ENCODE results near the gene NEURL1B.

NEURL1B gene

DNA sequence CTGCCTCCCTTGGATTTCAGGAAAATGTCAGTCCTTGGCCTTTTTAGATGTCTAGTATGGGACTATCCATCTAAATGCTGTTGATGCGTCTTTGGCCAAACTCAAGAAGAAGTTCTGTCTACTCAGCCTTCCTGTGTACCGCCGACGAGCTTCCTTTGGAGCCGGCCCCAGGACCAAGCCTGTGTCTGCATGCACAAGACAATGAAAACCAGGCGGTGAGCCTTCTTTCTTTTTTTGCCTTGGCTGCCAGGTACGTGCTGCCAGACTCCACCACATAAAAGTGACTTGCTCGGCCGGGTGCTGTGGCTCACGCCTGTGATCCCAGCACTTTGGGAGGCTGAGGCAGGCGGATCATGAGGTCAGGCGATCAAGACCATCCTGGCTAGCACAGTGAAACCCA, 6.0 kb upstream of the NEURL1B start:
- Histone ChIP-seq H3K4me3 (ENCODE audit: insufficient read depth in 1 of 2, low read depth in 1 of 2, low read length in 2 of 2) (no peak overlapping the region), H3K4me2 (ENCODE audit: low read length, poor library complexity, severe bottlenecking) (no peak overlapping the region), H3K79me1 (replicated peaks; ENCODE audit: low read length, poor library complexity, severe bottlenecking) (no peaks in the 10 kb centered on the region), H2AK5ac (ENCODE audit: low read length, severe bottlenecking) (no peak overlapping the region), H3K14ac (ENCODE audit: low read length in 2 of 2) (no peak overlapping the region), H2AFZ (ENCODE audit: low read depth, low read length) (no peak overlapping the region), H3K27me3 (ENCODE audit: control insufficient read depth in 1 of 2, insufficient read depth in 1 of 2, low read length in 2 of 2) (peaks cover 65 to 85% of the 10 kb centered on the region in 2 experiments), H2BK120ac (ENCODE audit: low read depth, low read length) (no peak overlapping the region), H2BK5ac (ENCODE audit: low read depth, low read length, poor library complexity, severe bottlenecking) (no peak overlapping the region), H3K27ac (ENCODE audit: low read length, poor library complexity, severe bottlenecking) (no peak overlapping the region), H3K4me1 (ENCODE audit: control insufficient read depth, insufficient read depth, low read depth, low read length) (peaks cover 4% of the 10 kb centered on the region), H3K18ac (ENCODE audit: low read depth in 1 of 2, low read length in 2 of 2) (no peak overlapping the region), H3K4ac (ENCODE audit: low read depth in 1 of 2, low read length in 2 of 2) (no peak overlapping the region), H3K9me3 (ENCODE audit: control insufficient read depth, low read length) (no peaks in the 10 kb centered on the region), H2BK12ac (ENCODE audit: low read length in 2 of 2) (no peak overlapping the region), H4K91ac (ENCODE audit: low read length) (no peak overlapping the region), H3K9ac (ENCODE audit: low read length) (no peak overlapping the region), H4K8ac (ENCODE audit: low read length) (no peak overlapping the region), H2BK15ac (ENCODE audit: low read depth, poor library complexity, severe bottlenecking) (no peak overlapping the region), H3K36me3 (ENCODE audit: control insufficient read depth in 1 of 2, insufficient read depth in 2 of 2, low read depth in 1 of 2, low read length in 2 of 2) (no peaks in the 10 kb centered on the region), H3K23ac (ENCODE audit: low read length in 2 of 2) (no peak overlapping the region)
- 94% methylated on average over 12 of the region's 12 CpGs for WGBS
- no peak for DNase-seq

DNA sequence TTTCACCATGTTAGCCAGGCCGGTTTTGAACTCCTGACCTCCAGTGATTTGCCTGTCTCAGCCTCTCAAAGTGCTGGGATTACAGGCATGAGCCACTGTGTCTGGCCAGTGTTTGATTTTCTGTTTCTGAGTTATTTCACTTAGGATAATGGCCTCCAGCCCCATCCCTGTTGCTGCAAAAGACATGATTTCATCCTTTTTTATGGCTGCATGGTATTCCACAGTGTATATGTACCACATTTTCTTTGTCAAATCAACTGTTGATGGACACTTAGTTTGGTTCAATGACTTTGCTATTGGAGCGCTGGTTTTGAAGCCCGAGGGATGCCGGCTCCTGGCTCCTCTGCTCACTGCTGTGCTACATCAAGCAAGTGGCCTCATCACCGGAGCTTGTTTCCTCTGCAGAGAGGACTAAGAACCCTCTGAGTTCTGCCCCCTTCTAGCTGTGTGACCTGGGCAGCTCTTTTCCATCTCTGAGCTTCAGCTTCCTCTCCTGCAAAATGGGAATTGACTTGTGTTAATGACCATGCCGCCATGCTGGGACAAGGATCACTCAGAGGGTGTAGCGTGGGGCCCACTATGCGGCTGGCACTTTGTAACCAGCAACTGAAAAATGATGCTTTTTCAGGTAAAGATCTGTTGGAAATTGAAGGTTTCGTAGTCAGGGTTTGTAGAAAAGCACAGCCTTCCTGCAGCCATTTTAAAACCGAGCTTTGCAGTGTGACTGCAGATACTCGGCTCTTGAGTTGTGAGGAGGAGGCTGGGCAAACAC, 4.6 kb upstream of the NEURL1B start:
- H3K4me3 ChIP-seq (ENCODE audit: insufficient read depth in 1 of 2, low read depth in 1 of 2, low read length in 2 of 2): no peak overlapping the region
- H3K9me3 ChIP-seq (ENCODE audit: control insufficient read depth, low read length): no peaks in the 10 kb centered on the region
- no peak overlapping the region for H3K14ac ChIP-seq (ENCODE audit: low read length in 2 of 2)
- H3K18ac ChIP-seq (ENCODE audit: low read depth in 1 of 2, low read length in 2 of 2): no peak overlapping the region
- H4K91ac ChIP-seq (ENCODE audit: low read length): no peak overlapping the region
- no peak overlapping the region for H3K23ac ChIP-seq (ENCODE audit: low read length in 2 of 2)
- no peak overlapping the region for H2BK120ac ChIP-seq (ENCODE audit: low read depth, low read length)
- H3K79me1 ChIP-seq (replicated peaks; ENCODE audit: low read length, poor library complexity, severe bottlenecking): no peaks in the 10 kb centered on the region
- 98% methylated on average over 11 of the region's 11 CpGs for WGBS
- no peak overlapping the region for H2AFZ ChIP-seq (ENCODE audit: low read depth, low read length)
- peaks cover 61 to 74% of the 10 kb centered on the region in 2 experiments for H3K27me3 ChIP-seq (ENCODE audit: control insufficient read depth in 1 of 2, insufficient read depth in 1 of 2, low read length in 2 of 2)
- no peak overlapping the region for H3K27ac ChIP-seq (ENCODE audit: low read length, poor library complexity, severe bottlenecking)
- H3K36me3 ChIP-seq (ENCODE audit: control insufficient read depth in 1 of 2, insufficient read depth in 2 of 2, low read depth in 1 of 2, low read length in 2 of 2): no peaks in the 10 kb centered on the region
- peaks cover 5% of the 10 kb centered on the region for H3K4me1 ChIP-seq (ENCODE audit: control insufficient read depth, insufficient read depth, low read depth, low read length)
- H4K8ac ChIP-seq (ENCODE audit: low read length): no peak overlapping the region
- H3K4me2 ChIP-seq (ENCODE audit: low read length, poor library complexity, severe bottlenecking): no peak overlapping the region
- H2AK5ac ChIP-seq (ENCODE audit: low read length, severe bottlenecking): no peak overlapping the region
- no peak for DNase-seq
- H2BK15ac ChIP-seq (ENCODE audit: low read depth, poor library complexity, severe bottlenecking): no peak overlapping the region
- no peak overlapping the region for H2BK5ac ChIP-seq (ENCODE audit: low read depth, low read length, poor library complexity, severe bottlenecking)
- H3K4ac ChIP-seq (ENCODE audit: low read depth in 1 of 2, low read length in 2 of 2): no peak overlapping the region
- no peak overlapping the region for H3K9ac ChIP-seq (ENCODE audit: low read length)
- no peak overlapping the region for H2BK12ac ChIP-seq (ENCODE audit: low read length in 2 of 2)

DNA sequence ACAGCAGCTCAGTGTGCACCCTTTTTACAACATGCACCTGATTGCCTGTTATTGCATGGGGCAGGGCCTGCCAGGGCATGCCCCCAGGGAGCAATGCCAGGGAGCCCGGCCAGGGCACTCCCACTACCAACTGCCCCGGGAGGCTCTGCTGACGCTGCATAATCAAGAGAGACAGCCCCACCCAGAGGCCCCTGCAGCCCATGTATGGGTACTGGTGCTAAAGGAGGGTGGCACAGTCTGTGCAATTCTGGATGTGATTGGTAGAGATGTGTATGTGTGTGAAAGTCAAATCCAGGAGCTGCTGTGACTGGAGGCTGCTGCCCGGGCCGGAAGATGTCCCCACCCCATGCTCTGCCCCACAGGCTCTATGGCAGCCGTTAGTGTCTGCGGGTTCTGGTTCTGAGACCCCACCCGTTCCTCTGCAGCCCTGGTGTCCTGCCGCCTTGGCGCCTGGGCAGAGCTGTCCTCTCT, 3.9 kb upstream of the NEURL1B start:
- H2BK12ac ChIP-seq (ENCODE audit: low read length in 2 of 2): no peak overlapping the region
- no peaks in the 10 kb centered on the region for H3K9me3 ChIP-seq (ENCODE audit: control insufficient read depth, low read length)
- no peak overlapping the region for H3K9ac ChIP-seq (ENCODE audit: low read length)
- H4K8ac ChIP-seq (ENCODE audit: low read length): no peak overlapping the region
- H2AFZ ChIP-seq (ENCODE audit: low read depth, low read length): no peak overlapping the region
- H2BK15ac ChIP-seq (ENCODE audit: low read depth, poor library complexity, severe bottlenecking): no peak overlapping the region
- DNase-seq: no peak
- peaks cover 7% of the 10 kb centered on the region for H3K4me1 ChIP-seq (ENCODE audit: control insufficient read depth, insufficient read depth, low read depth, low read length)
- H3K79me1 ChIP-seq (replicated peaks; ENCODE audit: low read length, poor library complexity, severe bottlenecking): no peaks in the 10 kb centered on the region
- H2BK5ac ChIP-seq (ENCODE audit: low read depth, low read length, poor library complexity, severe bottlenecking): no peak overlapping the region
- H3K14ac ChIP-seq (ENCODE audit: low read length in 2 of 2): no peak overlapping the region
- H4K91ac ChIP-seq (ENCODE audit: low read length): no peak overlapping the region
- 86% methylated on average over 10 of the region's 10 CpGs for WGBS
- H3K27ac ChIP-seq (ENCODE audit: low read length, poor library complexity, severe bottlenecking): no peak overlapping the region
- H3K27me3 ChIP-seq (ENCODE audit: control insufficient read depth in 1 of 2, insufficient read depth in 1 of 2, low read length in 2 of 2): peaks cover 65 to 73% of the 10 kb centered on the region in 2 experiments
- no peak overlapping the region for H2AK5ac ChIP-seq (ENCODE audit: low read length, severe bottlenecking)
- no peak overlapping the region for H3K4ac ChIP-seq (ENCODE audit: low read depth in 1 of 2, low read length in 2 of 2)
- H3K18ac ChIP-seq (ENCODE audit: low read depth in 1 of 2, low read length in 2 of 2): no peak overlapping the region
- no peak overlapping the region for H3K4me3 ChIP-seq (ENCODE audit: insufficient read depth in 1 of 2, low read depth in 1 of 2, low read length in 2 of 2)
- no peak overlapping the region for H2BK120ac ChIP-seq (ENCODE audit: low read depth, low read length)
- H3K23ac ChIP-seq (ENCODE audit: low read length in 2 of 2): no peak overlapping the region
- no peaks in the 10 kb centered on the region for H3K36me3 ChIP-seq (ENCODE audit: control insufficient read depth in 1 of 2, insufficient read depth in 2 of 2, low read depth in 1 of 2, low read length in 2 of 2)
- H3K4me2 ChIP-seq (ENCODE audit: low read length, poor library complexity, severe bottlenecking): no peak overlapping the region

DNA sequence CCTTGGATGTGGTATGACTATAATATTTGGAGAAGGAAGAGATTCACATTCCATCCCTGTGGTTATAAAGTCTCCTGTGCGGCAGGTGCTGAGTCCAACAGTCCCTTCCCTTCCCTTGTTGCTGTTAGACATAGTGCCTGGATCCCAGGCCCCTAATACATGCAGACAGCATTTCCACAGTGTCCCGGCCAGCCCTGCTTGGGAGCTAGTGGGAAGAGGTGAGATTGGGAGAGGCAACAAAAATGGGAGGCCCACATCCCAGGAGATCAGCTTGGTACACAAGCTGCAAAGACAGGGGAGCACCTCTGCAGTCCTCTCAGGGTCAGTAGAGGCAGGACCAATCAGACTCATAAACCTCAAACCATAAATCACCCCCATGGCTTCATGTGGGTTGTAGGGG, 3.3 kb upstream of the NEURL1B start:
- no peak overlapping the region for H4K8ac ChIP-seq (ENCODE audit: low read length)

More for the DNA sequence above, 3.3 kb upstream of the NEURL1B start:
- no peak overlapping the region for H3K27ac ChIP-seq (ENCODE audit: low read length, poor library complexity, severe bottlenecking)
- H3K18ac ChIP-seq (ENCODE audit: low read depth in 1 of 2, low read length in 2 of 2): no peak overlapping the region
- no peak overlapping the region for H2AK5ac ChIP-seq (ENCODE audit: low read length, severe bottlenecking)
- H3K4ac ChIP-seq (ENCODE audit: low read depth in 1 of 2, low read length in 2 of 2): no peak overlapping the region
- no peak overlapping the region for H3K4me2 ChIP-seq (ENCODE audit: low read length, poor library complexity, severe bottlenecking)
- H2BK5ac ChIP-seq (ENCODE audit: low read depth, low read length, poor library complexity, severe bottlenecking): no peak overlapping the region
- H3K9me3 ChIP-seq (ENCODE audit: control insufficient read depth, low read length): no peaks in the 10 kb centered on the region
- DNase-seq: no peak
- H3K79me1 ChIP-seq (replicated peaks; ENCODE audit: low read length, poor library complexity, severe bottlenecking): no peaks in the 10 kb centered on the region
- H2BK15ac ChIP-seq (ENCODE audit: low read depth, poor library complexity, severe bottlenecking): no peak overlapping the region
- 80% methylated on average over 2 of the region's 2 CpGs for WGBS
- no peak overlapping the region for H3K4me3 ChIP-seq (ENCODE audit: insufficient read depth in 1 of 2, low read depth in 1 of 2, low read length in 2 of 2)
- H3K27me3 ChIP-seq (ENCODE audit: control insufficient read depth in 1 of 2, insufficient read depth in 1 of 2, low read length in 2 of 2): peaks cover 65 to 68% of the 10 kb centered on the region in 2 experiments
- H3K9ac ChIP-seq (ENCODE audit: low read length): no peak overlapping the region
- no peak overlapping the region for H3K14ac ChIP-seq (ENCODE audit: low read length in 2 of 2)
- H3K4me1 ChIP-seq (ENCODE audit: control insufficient read depth, insufficient read depth, low read depth, low read length): peaks cover 7% of the 10 kb centered on the region
- no peak overlapping the region for H2BK12ac ChIP-seq (ENCODE audit: low read length in 2 of 2)
- no peak overlapping the region for H2BK120ac ChIP-seq (ENCODE audit: low read depth, low read length)
- no peak overlapping the region for H3K23ac ChIP-seq (ENCODE audit: low read length in 2 of 2)
- no peak overlapping the region for H2AFZ ChIP-seq (ENCODE audit: low read depth, low read length)
- H3K36me3 ChIP-seq (ENCODE audit: control insufficient read depth in 1 of 2, insufficient read depth in 2 of 2, low read depth in 1 of 2, low read length in 2 of 2): no peaks in the 10 kb centered on the region
- H4K91ac ChIP-seq (ENCODE audit: low read length): no peak overlapping the region

All from mesenchymal stem cell (in vitro differentiated cells and primary cell).